Measurements from ENCODE around the gene FOXP4.

The FOXP4 gene, protein sequence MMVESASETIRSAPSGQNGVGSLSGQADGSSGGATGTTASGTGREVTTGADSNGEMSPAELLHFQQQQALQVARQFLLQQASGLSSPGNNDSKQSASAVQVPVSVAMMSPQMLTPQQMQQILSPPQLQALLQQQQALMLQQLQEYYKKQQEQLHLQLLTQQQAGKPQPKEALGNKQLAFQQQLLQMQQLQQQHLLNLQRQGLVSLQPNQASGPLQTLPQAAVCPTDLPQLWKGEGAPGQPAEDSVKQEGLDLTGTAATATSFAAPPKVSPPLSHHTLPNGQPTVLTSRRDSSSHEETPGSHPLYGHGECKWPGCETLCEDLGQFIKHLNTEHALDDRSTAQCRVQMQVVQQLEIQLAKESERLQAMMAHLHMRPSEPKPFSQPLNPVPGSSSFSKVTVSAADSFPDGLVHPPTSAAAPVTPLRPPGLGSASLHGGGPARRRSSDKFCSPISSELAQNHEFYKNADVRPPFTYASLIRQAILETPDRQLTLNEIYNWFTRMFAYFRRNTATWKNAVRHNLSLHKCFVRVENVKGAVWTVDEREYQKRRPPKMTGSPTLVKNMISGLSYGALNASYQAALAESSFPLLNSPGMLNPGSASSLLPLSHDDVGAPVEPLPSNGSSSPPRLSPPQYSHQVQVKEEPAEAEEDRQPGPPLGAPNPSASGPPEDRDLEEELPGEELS

GRCh38 chr6:41545703-41546474 lies at the start of gene FOXP4:
Gene FOXP4 (plus strand): TSS chr6:41546381. CDS start chr6:41565761, 19,380 bp downstream.
- no peak for FAIRE-seq

GRCh38 chr6:41497573-41497972 lies 48.6 kb upstream of the FOXP4 start:
- FAIRE-seq: no peak

DNA sequence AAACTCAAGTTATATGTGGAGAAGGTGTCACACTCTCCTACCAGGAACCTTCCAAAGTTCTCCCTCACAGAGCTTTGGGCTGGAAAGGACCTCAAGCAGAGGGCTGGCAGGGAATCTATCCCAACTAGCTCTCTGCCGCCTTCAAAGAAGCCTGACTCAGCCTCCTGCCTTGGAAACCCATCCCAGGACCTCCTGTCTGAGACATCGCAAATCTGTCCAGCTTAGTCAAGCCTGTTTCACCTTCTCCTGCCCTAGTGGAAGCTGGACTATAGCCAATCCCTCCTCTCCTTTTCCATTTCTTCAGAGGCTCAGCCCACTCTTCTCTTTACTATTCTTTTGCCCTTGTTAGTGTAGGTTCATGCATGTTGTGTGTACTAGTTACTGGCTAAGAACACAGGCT lies 48.2 kb upstream of the FOXP4 start:
- no peak for FAIRE-seq

- no peak for FAIRE-seq
Measured at GRCh38 chr6:41498968-41499599, 47.1 kb upstream of the FOXP4 start.

DNA sequence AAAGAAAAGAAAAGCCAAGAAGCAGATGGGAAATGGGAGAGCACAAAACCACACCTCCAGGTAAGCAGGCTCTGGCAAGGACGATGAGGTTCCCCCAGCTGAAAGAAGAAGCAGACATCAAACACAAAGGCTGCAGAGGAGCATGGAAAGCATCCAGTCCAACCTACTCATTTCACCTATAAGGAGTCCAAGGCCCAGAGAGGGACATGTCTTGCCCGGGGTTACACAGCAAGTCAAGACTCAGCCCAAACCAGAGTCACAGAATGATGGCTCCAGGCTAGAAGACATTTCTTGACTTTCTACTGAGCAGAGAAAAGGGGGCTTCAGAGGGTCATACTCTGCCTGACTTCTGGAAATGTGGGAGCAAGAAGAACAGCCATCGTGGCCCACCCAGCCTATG lies 45.6 kb upstream of the FOXP4 start:
- FAIRE-seq: no peak

GRCh38 chr6:41502566-41502916 lies 43.6 kb upstream of the FOXP4 start:
- FAIRE-seq: no peak

GRCh38 chr6:41502917-41503671 lies 43.1 kb upstream of the FOXP4 start:
- no peak for FAIRE-seq

DNA sequence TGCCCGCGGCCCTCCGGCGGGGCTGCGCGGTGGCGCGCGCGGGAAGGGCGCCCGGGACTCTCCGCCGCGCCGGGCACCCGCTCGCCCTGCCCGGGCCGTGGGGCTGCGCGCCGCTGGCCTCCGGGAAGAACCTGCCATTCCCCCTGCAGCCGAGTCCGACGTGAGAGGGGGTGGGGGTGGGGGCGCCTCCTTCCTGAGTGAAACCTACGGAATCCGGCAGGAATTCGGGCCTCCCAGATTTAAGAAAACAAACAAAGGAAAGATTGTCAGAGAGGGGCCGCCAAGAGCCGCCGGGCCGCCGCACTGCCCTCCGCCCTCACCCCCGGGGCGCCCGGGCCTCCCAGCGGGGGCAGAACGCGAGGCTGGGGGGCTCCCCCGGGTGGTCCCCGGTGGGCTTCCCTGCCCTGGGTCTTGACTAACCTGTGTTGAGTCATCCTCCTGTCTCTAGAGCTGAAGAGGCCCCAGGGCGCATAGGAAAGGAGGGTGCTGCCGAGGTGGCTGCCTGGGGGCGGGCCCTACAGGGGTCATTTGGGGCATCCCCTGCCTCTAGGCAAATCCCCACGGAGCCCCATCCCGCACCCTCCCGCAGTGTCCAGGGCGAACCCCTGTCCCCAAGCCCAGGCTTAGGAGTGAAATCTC lies 42.2 kb upstream of the FOXP4 start:
- FAIRE-seq: no peak

DNA sequence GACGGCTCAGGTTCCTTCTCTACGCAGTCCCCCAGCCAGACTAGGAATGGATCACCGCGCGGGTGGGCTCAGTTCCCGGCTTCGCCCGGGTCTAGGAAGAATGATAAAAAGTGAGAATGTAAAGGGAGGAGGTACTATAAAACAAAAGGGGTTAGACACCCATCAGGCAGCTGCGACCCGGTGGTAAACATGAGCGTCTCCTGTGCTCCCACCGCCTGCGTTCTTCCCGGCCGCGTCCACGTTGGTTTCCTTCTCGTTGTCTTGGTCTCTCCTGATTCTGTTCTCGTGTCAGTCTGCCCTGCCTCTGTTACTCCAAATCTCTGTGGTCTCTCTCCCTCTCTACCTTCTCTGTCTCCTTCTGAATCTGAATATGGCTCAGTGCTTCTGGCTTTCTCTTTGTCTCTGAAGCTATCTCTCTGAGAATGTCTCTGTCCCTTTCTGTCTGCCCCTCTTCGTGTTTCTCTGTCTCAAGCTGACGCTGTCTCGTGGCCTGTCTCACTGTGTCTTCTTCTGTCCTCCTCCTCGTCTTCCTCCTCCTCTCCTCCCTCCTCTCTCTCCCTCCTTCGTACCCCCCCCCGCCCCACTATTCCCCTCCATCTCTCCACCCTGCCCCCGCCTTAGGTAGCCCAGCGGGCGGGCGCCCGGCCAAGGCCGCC lies 41.6 kb upstream of the FOXP4 start:
- no peak for FAIRE-seq

- FAIRE-seq: no peak
Measured at GRCh38 chr6:41505122-41506049, 40.8 kb upstream of the FOXP4 start.

DNA sequence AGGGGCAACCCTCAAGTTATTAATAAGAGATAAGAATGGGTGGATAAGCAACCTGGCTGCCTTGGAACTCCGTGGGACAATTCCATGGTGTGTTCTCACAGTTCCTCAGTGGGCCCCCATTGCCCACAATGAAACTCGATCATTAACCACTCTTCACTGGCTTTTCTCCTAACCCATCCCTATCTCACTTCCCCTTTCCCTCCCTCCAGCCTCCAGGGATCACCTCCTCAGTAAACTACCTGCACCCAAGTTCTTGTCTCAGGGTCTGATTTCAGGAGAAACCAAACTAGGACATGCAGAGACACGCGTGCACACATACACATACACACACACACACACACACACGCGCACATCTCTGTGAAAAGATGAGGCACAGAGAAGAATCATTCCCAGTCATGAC lies 37.7 kb upstream of the FOXP4 start:
- FAIRE-seq: no peak

- no peak for FAIRE-seq
Measured at GRCh38 chr6:41509580-41509979, 36.6 kb upstream of the FOXP4 start.

DNA sequence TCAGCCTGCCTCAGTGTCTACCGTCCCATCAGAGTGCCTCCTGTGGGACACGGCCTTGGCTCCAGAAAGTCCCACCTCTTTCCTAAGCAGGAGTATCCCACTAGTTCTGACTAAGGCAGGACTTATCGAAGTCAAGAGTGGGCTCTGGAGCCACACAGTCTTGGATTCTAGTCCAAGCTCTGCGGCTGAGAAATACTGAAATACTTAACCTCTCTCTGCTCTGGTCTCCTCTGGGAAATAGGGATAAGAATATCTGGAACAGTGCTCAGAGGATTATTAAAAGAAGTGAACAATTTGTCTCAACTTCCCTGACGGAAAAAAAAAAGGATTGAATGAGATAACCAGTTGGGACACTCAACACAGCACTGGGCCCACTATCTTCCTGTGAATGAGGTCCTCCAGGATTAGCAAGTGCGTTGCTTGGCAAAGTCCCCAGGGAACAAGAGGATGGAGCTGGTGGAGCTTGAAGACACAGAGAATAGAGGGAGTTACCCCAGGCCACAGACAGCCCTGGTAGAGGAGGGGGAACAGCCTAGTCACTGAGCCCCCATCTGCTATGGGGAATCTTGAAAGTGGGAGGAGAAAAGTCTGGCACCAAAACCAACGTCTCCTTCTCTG lies 34.6 kb upstream of the FOXP4 start:
- FAIRE-seq: no peak

DNA sequence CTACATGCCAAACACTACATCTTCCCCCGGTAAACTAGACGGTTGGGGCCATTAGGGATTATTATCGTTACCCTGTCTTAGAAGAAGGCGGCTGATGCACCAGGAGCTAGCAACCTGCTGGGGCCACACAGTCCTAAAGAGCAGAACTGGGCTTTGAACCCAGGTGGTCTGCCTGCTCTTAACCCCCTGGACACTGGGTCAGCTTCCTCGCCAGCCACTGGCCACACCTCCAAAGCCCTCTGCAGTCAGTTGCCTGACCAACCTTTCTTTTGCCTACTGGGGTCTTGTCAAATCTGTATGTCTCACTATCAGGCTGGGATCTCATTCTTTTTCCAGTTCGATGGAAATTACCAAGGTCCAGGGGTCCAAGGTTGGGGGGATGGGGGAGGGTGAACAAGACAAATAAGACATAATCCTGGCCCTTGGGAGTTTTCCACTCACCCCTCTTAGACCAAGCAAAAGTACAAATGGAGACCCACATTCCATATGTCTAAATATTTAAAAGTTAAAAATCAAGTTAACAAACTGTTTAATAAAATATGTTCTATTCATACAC lies 34.0 kb upstream of the FOXP4 start:
- FAIRE-seq: no peak

DNA sequence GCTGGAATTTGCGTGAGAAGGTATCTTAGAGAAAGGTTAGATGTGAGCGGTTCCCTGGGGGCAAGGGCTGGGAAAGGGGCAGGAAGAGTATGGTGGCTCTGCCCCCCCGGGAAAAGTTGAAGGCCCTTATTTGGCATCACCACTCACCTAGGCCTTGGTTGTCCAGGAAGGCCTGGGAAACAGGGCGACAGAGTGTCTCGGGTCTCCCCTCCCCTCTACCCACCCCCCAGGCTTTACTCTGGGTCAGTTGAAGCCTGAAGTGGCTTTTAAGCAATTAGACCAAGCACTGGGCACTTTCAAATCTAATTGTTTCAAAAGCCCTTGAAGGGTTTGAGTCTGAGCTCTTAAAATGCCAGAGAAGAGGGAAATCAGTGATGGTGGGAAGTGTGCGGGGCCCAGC lies 30.2 kb upstream of the FOXP4 start:
- FAIRE-seq: no peak

- no peak for FAIRE-seq
Measured at GRCh38 chr6:41518118-41518517, 28.1 kb upstream of the FOXP4 start.

- no peak for FAIRE-seq
Measured at GRCh38 chr6:41519305-41519744, 26.9 kb upstream of the FOXP4 start.

- FAIRE-seq: no peak
Measured at GRCh38 chr6:41519745-41520699, 26.2 kb upstream of the FOXP4 start.

Data from colon (tissue), 2 donors.